ENCODE measurements around the gene GLRX3.
A peak's percentile ranks its signal among the peaks of the same experiment; 100 is the strongest.
"Not testable (repeated sequence)": the region's sequence is repeated elsewhere in the genome, so short reads cannot be mapped to it uniquely, and the experiment has no call there.

Gene GLRX3

DNA sequence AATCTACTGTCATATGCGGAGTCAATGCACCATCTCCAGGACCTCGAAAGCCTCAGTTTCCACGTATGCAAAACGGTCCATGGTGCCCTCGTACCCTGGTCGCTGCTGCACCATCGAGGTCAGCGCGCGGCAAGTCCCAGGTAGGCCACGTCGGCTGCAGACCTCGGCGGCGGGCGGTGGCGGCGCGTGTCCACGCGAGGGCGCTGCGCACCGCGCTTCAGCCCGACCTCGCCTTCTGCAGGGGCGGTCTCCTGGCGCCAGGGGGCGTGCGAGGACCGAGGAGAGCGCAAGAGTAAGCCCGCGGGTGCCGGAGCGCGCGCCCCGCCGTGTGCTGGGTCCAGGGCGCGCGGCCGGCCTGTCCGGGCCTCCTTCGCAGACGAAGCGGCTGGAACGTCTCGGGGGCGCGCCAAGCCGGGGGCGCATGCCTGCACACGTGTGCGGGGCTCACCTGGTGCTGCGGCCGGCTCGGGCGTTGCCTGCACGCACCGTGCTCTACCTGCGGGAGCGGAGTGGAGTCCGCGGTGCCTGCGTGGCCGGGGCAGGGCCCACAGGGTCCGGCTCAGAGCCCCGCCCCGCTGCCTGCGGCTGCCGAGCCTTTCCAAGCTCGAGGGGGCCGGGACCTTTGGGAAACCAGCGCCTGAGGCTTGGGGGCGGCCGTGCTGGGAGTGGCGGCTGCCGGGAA, 54.0 kb downstream of the GLRX3 start:
- DNase-seq = peak; percentile 84 to 89

GRCh38 chr10:130190737-130191115, 54.5 kb downstream of the GLRX3 start:
- no peak for DNase-seq

DNA sequence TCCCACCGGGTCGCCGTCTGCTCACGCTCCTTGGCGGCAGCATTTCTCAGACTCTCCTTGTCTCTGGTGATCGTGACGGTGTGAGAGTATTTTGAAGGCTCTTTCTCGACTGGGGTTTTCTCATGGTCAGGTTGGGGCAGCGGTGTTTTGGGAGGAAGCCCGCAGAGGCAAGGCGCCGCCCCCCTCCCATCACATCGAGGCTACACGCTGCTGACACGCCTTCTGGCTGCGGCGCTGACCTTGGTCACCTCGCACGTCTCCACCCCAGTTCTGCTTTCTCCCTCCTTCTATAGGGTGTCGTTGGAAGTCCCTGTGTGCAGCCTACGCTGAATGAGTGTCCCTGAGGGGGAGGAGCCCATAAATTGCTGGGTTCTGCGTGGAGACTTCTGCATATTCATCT, 55.2 kb downstream of the GLRX3 start:
- no peak for DNase-seq

GRCh38 chr10:130192276-130192848, 56.2 kb downstream of the GLRX3 start:
- no peak for DNase-seq

DNA sequence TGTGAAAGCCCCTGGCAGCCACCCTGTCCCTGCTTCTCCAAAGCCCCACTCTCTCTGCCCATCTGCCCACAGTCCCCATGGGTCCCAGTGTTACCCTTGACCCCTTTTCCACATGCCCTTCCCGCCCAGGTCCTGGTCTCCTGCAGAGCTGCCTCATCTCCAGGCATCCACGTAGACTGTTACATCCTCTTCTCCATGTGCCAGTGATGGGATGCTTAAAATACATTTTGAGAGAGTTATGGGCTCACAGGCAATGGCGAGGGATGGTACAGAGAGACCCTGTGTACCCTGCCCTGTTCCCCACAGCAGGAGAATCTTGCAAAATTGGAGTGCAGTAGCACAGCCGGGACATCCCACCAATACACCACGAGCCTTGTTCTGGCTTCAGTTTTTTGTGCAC, 56.8 kb downstream of the GLRX3 start:
- no peak for DNase-seq

- no peak for DNase-seq
These were observed 57.5 kb downstream of the GLRX3 start for GRCh38 chr10:130193493-130194193.

DNA sequence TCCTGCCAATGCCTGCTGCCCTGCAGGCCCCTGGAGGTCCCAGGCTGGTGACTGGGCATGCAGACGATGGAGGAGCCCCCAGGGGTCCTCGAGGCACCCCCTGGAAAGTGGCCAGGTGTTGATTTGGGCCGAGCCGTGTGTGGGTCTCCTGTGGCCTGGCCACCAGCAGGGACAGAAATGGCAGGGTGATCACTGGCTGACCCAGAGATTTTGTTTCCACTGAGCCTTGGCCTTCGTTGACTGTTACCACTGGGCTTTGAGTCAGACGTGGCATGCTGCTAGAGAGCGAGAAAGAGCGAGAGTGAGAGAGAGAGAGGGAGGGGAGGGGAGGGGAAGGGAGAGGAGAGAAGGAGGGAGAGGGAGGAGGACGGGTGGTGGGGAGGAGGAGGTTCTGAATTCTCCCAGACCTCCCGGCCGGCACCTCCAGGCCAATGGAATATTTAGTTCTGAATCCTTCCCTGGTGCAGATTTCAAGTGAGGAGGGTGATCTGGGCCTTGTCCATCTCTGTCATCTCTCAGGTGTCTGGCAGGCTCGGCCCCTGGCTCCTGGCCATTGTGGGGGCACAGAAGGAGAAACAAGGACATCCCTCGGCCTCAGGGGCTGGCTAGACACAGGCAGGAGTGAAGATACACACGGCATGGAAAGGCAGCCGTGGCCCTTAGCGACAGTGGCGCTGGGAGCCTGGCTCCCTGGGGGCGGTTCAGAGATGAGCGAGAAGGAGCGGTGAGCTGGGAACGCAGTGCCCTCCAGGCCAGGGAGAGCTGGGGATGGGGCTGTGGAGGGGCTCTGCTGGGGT, 58.2 kb downstream of the GLRX3 start:
- no peak for DNase-seq

- no peak for DNase-seq
These were observed 58.9 kb downstream of the GLRX3 start for GRCh38 chr10:130194991-130195645.

DNA sequence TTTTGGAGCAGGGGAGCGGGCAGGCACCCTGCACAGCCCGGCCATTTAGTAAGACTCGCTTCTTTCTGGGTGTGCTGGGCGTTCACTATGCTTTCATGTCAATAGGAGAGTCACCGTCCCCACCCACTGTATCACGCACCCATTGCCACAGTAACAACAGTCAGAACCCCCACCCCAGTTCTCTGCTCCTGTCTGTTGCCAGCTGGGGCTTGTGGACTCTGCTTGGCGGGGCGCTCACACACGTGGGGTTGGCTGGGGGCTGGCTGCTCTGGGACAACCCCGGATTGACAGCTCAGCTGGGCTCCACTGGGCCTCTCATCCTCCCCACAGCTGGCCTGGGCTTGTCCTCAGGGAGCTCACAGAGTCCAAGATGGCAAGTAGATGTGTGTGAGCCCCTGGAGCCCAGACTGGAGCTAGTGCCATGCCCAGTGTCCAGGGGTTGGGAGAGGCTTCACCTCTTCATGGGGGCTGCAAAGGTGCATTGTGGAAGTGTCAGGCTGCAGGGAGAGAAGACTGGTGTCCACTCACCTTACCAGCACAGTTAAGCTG, 59.6 kb downstream of the GLRX3 start:
- no peak for DNase-seq

DNA sequence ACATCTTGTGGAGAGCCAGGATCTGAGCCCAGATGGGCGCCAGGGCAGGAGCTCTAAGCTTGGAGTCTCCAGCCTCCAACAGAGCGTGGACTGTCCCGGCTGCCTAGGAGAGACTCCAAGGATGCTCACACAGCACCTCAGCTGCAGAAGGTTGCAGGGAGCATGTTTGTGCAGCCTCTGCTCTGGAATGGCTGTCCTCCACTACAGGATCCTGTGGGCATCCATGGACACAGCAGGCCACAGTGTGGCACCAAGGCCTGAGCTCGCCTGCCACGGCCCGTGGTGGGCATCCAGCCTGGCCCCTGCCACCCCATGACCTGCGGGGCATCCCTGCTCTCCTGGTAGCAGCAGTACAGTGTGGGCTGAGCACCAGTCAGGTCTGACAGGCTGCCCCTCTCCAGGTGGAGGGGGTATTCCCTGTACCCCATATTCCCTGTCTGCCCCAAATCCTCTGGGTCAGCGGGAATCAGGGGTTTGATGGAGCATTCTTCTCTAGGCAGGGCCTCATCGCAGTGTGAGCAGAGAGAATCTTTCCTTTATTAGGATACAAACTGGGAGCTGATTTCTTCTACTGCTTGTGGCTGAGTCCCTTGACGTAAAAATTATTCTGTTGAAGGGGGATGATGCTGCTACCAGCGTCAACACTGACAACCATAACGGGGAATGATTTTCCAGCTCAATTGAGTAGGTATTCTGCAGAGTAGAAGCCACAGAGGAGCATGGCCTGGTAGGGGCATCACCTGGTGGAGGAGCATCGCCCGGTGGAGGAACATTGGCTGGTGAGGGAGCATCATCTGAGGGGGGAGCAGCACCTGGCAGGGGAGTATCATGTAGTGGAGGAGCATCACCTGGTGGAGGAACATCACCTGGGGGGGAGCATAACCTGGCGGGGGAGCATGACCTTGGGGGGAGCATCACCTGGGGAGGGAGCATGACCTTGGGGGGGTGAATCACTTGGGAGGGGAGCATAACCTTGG, 60.6 kb downstream of the GLRX3 start:
- DNase-seq = no peak

DNA sequence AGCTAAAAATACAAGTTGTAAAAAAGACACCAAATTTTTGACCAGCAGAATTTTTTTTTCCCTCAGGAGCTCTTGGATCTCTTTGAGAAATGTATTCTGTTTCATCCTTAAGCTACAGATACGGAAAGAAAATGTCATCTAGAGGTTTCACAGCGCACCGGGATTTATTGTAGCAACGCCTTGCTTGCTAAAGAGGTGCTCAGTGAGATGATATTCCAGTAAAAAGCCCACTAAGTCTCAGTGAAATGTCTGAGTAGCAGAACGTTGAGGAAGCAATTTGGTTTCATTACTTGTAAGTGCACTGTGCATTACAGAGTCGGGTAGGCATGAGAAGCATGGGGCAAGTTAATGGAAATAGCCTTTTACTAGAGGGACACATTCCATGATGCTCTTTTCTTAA, 62.5 kb downstream of the GLRX3 start:
- DNase-seq = no peak

GRCh38 chr10:130200179-130201042, 64.2 kb downstream of the GLRX3 start:
- no peak for DNase-seq

GRCh38 chr10:130201043-130201380, 64.8 kb downstream of the GLRX3 start:
- no peak for DNase-seq

- not testable (repeated sequence) for DNase-seq
These were observed 66.0 kb downstream of the GLRX3 start for GRCh38 chr10:130202150-130202549.

GRCh38 chr10:130202984-130203621, 66.9 kb downstream of the GLRX3 start:
- no peak for DNase-seq

DNA sequence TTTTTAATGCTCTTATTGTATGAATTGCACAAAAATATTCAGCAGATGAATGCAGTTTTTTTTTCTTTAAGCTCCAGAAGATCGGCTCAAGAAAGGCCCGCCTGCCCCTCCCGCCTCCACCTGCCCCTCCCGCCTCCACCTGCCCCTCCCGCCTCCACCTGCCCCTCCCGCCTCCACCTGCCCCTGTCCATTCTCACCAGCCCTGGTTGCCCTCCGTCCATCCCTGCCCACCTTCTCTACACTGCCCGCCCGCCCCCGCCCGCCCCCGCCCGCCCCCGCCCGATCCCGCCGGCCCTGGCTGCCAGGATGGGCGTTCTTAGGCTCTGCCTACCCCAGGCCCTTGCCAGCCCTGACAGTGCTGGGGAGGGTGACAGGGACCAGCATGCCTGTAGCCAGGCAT, 67.4 kb downstream of the GLRX3 start:
- no peak for DNase-seq

- DNase-seq = no peak
These were observed 70.1 kb downstream of the GLRX3 start for GRCh38 chr10:130206216-130206737.

DNA sequence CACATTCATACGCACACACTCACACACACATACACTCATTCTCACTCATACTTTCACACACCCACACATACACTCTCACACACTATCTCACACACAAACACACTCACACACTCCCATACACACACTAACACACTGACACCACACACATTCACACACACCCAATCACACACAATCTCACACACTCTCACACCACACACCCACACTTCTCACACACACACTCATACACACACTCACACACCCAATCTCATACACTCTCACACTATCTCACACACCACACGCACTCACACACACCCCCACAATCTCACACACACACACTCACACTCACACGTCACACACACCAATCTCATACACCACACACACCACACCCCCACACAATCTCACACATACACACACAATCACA, 71.0 kb downstream of the GLRX3 start:
- no peak for DNase-seq

- no peak for DNase-seq
These were observed 72.6 kb downstream of the GLRX3 start for GRCh38 chr10:130208807-130209206.

- DNase-seq = no peak
These were observed 76.6 kb downstream of the GLRX3 start for GRCh38 chr10:130212746-130213145.

All from CD4-positive, alpha-beta T cell treated with Interleukin-1 beta for 1 hour (primary cell).